Endothelial cell of umbilical vein (primary cell): ENCODE results near the gene TGDS. TPM values are rescaled to one million over a fixed set of nuclear protein-coding genes. Genes with fewer than 3 reads are reported as not detected.

Experiments used
- BruUV-seq: library from RNA; stranded (reverse); fragments of 400-500 nt; replicated peaks from 2 replicates; lab custom pipeline; 2021; lab: Mats Ljungman, UMichigan
- CTCF ChIA-PET: fragments of 300-600, 350-600 bp; sonication (Branson Sonifier 250); formaldehyde crosslinking; loops from one replicate; lab custom pipeline; 2021; ENCODE audit warnings: antibody characterized with exemption, inconsistent platforms; lab: Charles Lee
- POLR2A ChIA-PET: fragments of 300-600, 350-600 bp; sonication (Branson Sonifier 250); formaldehyde crosslinking; loops from one replicate; lab custom pipeline; 2021; ENCODE audit warnings: antibody characterized with exemption, inconsistent platforms; lab: Charles Lee
- DNase-seq: peaks from one replicate; pipeline ENCODE4 v3.0.0-alpha.2; 2011; ENCODE audit warnings: low read depth, low spot score
- FAIRE-seq: peaks from 2 replicates; lab custom pipeline; 2011; peaks lifted over from hg19 to GRCh38; lab: Jason Lieb, UNC
- H2AFZ ChIP-seq: 2 replicates; pipeline ENCODE4 v1.6.0; 2012; ENCODE audit warnings: low read depth, low read length, control low read depth, inconsistent platforms
- H3K27ac ChIP-seq: 2 replicates; pipeline ENCODE4 v1.5.1; 2011; ENCODE audit warnings: low read depth, mild to moderate bottlenecking, control low read depth, low read length, moderate library complexity; ENCODE audit not compliant: insufficient read depth
- H3K27me3 ChIP-seq, 2 experiments: 2 replicates each; pipeline versions ENCODE4 v1.6.0 to v1.6.1; 2011; ENCODE audit warnings: low read length in 2 of 2, mixed read lengths in 1 of 2; ENCODE audit not compliant: control insufficient read depth in 2 of 2, insufficient read depth in 2 of 2
- H3K36me3 ChIP-seq, 2 experiments: 2 replicates in 1 of 2; 3 replicates in 1 of 2; pipeline ENCODE4 v1.5.1; 2011; ENCODE audit warnings: low read length in 2 of 2, mild to moderate bottlenecking in 1 of 2, moderate library complexity in 1 of 2; ENCODE audit not compliant: control insufficient read depth in 2 of 2, insufficient read depth in 2 of 2; ENCODE audit errors: extremely low read depth in 1 of 2
- H3K4me1 ChIP-seq: 3 replicates; pipeline ENCODE4 v1.5.1; 2011; ENCODE audit warnings: mild to moderate bottlenecking, low read length; ENCODE audit not compliant: control insufficient read depth, insufficient read depth; ENCODE audit errors: extremely low read depth
- H3K4me2 ChIP-seq: 2 replicates; pipeline ENCODE4 v1.6.1; 2011; ENCODE audit warnings: low read length, control low read depth, mixed read lengths; ENCODE audit not compliant: insufficient read depth
- H3K4me3 ChIP-seq, 3 experiments: fragments of 200-600 bp in 1 of 3; sonication (generic), shearing (Covaris generic) in 1 of 3; replicated peaks in 1 of 3; 2 replicates each; pipeline ENCODE4 v1.5.1; 2011 to 2016; ENCODE audit warnings: control low read depth in 3 of 3, low read length in 3 of 3, mild to moderate bottlenecking in 2 of 3, inconsistent platforms in 1 of 3, low read depth in 1 of 3, moderate library complexity in 1 of 3; ENCODE audit not compliant: insufficient read depth in 1 of 3
- H3K79me2 ChIP-seq: 2 replicates; pipeline ENCODE4 v1.6.0; 2012; ENCODE audit warnings: low read length, inconsistent platforms; ENCODE audit not compliant: control insufficient read depth, insufficient read depth
- H3K9ac ChIP-seq: replicated peaks from 2 replicates; pipeline ENCODE3; 2011; ENCODE audit warnings: low read length, control low read depth; ENCODE audit not compliant: insufficient read depth; ENCODE audit errors: extremely low read depth
- H3K9me1 ChIP-seq: replicated peaks from 3 replicates; pipeline ENCODE4 v1.6.0; 2011; ENCODE audit warnings: mild to moderate bottlenecking, low read length; ENCODE audit not compliant: control insufficient read depth, insufficient read depth; ENCODE audit errors: extremely low read depth
- H3K9me3 ChIP-seq: replicated peaks from 2 replicates; pipeline ENCODE4 v1.5.1; 2012; ENCODE audit warnings: low read length, inconsistent platforms; ENCODE audit not compliant: control insufficient read depth, insufficient read depth
- H4K20me1 ChIP-seq: replicated peaks from 2 replicates; pipeline ENCODE3; 2011; ENCODE audit warnings: mild to moderate bottlenecking, low read length; ENCODE audit not compliant: control insufficient read depth, insufficient read depth; ENCODE audit errors: extremely low read depth
- EZH2 ChIP-seq: IDR thresholded peaks from 2 replicates; pipeline ENCODE4 v1.6.1; 2012; ENCODE audit warnings: borderline replicate concordance, low read depth, mild to moderate bottlenecking, moderate library complexity, low read length, inconsistent platforms; ENCODE audit not compliant: severe bottlenecking
- FOS ChIP-seq: IDR thresholded peaks from 2 replicates; pipeline ENCODE4 v1.6.1; 2011; ENCODE audit warnings: mild to moderate bottlenecking, low read length, moderate library complexity, borderline replicate concordance; ENCODE audit not compliant: insufficient read depth
- GATA2 ChIP-seq: IDR thresholded peaks from 2 replicates; pipeline ENCODE4 v1.7.0; 2011; ENCODE audit warnings: low read depth, mild to moderate bottlenecking, moderate library complexity, mixed read lengths, low read length; ENCODE audit not compliant: insufficient read length, insufficient read depth
- JUN ChIP-seq: IDR thresholded peaks from 2 replicates; pipeline ENCODE4 v1.6.1; 2011; ENCODE audit warnings: borderline replicate concordance, low read depth; ENCODE audit not compliant: insufficient read length, insufficient read depth
- MAX ChIP-seq: IDR thresholded peaks from 2 replicates; pipeline ENCODE4 v1.6.1; 2011; ENCODE audit not compliant: insufficient read depth, insufficient read length
- MYC ChIP-seq: IDR thresholded peaks from one replicate; pipeline ENCODE4 v1.6.1; 2011; ENCODE audit warnings: mild to moderate bottlenecking, low read depth, low read length
- POLR2A ChIP-seq: IDR thresholded peaks from 2 replicates; pipeline ENCODE4 v1.6.1; 2012; ENCODE audit warnings: low read depth, mild to moderate bottlenecking, control low read depth, low read length
- POLR2AphosphoS5 ChIP-seq: IDR thresholded peaks from 2 replicates; pipeline ENCODE4 v1.6.1; 2012; ENCODE audit warnings: low read depth, mild to moderate bottlenecking, control low read depth, low read length, moderate library complexity; ENCODE audit not compliant: insufficient read depth
- dilution Hi-C: fragments of 300-500 bp; cut with MboI; formaldehyde crosslinking; loops from one replicate; pipeline ENCODE4 v1.15.0; 2019; ENCODE audit warnings: low sequenced_read_pairs; ENCODE audit not compliant: extremely low pct_ligation_motif_present
- intact Hi-C: fragments of 100-400 bp; cut with micrococcal nuclease; formaldehyde crosslinking; loops from one replicate; pipeline ENCODE4 v1.10.0; 2022
- polyA plus RNA-seq, 4 experiments: library from polyadenylated mRNA; depleted of rRNA in 3 of 4; stranded (reverse) in 3 of 4; unstranded in 1 of 4; fragments of >200 nt; gene quantifications; 2 replicates each; pipeline versions ENCODE4 v1.2.1 to v1.2.3, GENCODE V29; 2011 to 2012; ENCODE audit warnings: missing spikeins in 1 of 4
- total RNA-seq: library from RNA; stranded (reverse); gene quantifications from 2 replicates; pipeline ENCODE4 v1.2.3, GENCODE V29; 2021
- TF ChIP-seq, protein P1 (sequence below), 2 donors: IDR thresholded peaks; 1 replicate in 1 of 2; 2 replicates in 1 of 2; pipeline ENCODE4 v1.5.1; 2011; ENCODE audit warnings: low read length in 2 of 2, mild to moderate bottlenecking in 2 of 2, moderate library complexity in 2 of 2, control low read depth in 1 of 2, inconsistent platforms in 1 of 2, low read depth in 1 of 2; ENCODE audit not compliant: insufficient read depth in 1 of 2; ENCODE audit errors: extremely low read depth in 1 of 2

Gene TGDS
- total and polyA plus RNA-seq, 2 donors (not counting 3 experiments of a cell fraction or from before 2014, with no cell fraction given): 7.3 to 9.3 TPM

DNA sequence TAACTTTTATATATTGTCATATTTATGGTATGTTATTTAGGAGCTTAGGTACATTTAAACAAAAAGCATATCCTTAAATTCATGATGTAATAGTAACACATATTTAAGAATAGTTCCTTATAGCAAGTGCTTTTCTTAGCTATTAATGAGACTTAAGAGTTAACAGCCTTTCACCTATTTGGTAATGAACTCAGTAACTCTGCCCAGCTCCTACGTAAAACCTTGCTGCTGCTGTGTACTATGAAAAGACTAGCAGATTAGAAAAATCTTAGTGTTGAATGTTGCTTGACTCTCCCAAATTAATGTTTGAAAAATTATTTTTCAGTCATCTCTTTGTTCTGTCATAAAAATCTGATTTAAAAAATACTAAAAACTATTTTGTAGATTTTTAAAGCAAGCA is 12.6 kb upstream of the TGDS start:
- intact Hi-C loops: no loop called here
- no peak overlapping the region for H2AFZ ChIP-seq
- no peaks in the 10 kb centered on the region for H3K4me1 ChIP-seq
- peaks cover 2% of the 10 kb centered on the region for H4K20me1 ChIP-seq
- peaks cover 13% of the 10 kb centered on the region for H3K79me2 ChIP-seq
- no peaks in the 10 kb centered on the region for H3K9me3 ChIP-seq
- no peak overlapping the region for H3K4me2 ChIP-seq
- no peak overlapping the region for H3K27ac ChIP-seq
- ChIA-PET CTCF (interaction anchor here (1.1 to 1.8 kb wide), 4 partner anchors 9 to 173 kb away, joined by 3 to 8 read pairs (median 4); partner anchors contain the start of gene TGDS), POLR2A (no interaction called here)
- peaks cover 5 to 13% of the 10 kb centered on the region in 2 experiments for H3K36me3 ChIP-seq
- BruUV-seq: no TSS peak
- no peaks in the 10 kb centered on the region for H3K9me1 ChIP-seq
- FAIRE-seq (no peak), DNase-seq (no peak)
- no peak overlapping the region for H3K4me3 ChIP-seq
- no peaks in the 10 kb centered on the region for H3K27me3 ChIP-seq
- TF ChIP-seq JUN (no peak), MAX (no peak), FOS (no peak), POLR2A (no peak)
- H3K9ac ChIP-seq: no peak overlapping the region
- dilution Hi-C loops: no loop called here

- FAIRE-seq: no peak
- Histone ChIP-seq H3K79me2 (peaks cover 18% of the 10 kb centered on the region), H3K4me1 (peaks cover 3% of the 10 kb centered on the region)
Observed at GRCh38 chr13:94607939-94608338, 12.0 kb upstream of the TGDS start.

More at GRCh38 chr13:94607939-94608338, 12.0 kb upstream of the TGDS start:
- no peak overlapping the region for H3K9ac ChIP-seq
- TF ChIP-seq MAX (no peak), POLR2A (no peak), EZH2 (no peak), GATA2 (no peak), JUN (no peak), FOS (no peak), MYC (no peak), POLR2AphosphoS5 (no peak)
- TF ChIP-seq, protein P1, sequence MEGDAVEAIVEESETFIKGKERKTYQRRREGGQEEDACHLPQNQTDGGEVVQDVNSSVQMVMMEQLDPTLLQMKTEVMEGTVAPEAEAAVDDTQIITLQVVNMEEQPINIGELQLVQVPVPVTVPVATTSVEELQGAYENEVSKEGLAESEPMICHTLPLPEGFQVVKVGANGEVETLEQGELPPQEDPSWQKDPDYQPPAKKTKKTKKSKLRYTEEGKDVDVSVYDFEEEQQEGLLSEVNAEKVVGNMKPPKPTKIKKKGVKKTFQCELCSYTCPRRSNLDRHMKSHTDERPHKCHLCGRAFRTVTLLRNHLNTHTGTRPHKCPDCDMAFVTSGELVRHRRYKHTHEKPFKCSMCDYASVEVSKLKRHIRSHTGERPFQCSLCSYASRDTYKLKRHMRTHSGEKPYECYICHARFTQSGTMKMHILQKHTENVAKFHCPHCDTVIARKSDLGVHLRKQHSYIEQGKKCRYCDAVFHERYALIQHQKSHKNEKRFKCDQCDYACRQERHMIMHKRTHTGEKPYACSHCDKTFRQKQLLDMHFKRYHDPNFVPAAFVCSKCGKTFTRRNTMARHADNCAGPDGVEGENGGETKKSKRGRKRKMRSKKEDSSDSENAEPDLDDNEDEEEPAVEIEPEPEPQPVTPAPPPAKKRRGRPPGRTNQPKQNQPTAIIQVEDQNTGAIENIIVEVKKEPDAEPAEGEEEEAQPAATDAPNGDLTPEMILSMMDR (IDR thresholded peaks at IDR 0.05; ENCODE audit: extremely low read depth in 1 of 2, insufficient read depth in 1 of 2, low read depth in 1 of 2, low read length in 2 of 2): no peak
- H3K27ac ChIP-seq: no peak overlapping the region
- ChIA-PET POLR2A (no interaction called here), CTCF (interaction anchor here (1.5 to 1.8 kb wide), 2 partner anchors 10 to 12 kb away, joined by 4 to 8 read pairs; no protein-coding TSS in a partner anchor)
- peaks cover 2% of the 10 kb centered on the region for H4K20me1 ChIP-seq
- no peaks in the 10 kb centered on the region for H3K9me3 ChIP-seq
- no peaks in the 10 kb centered on the region for H3K27me3 ChIP-seq
- intact Hi-C loops: no loop called here
- H3K9me1 ChIP-seq: no peaks in the 10 kb centered on the region
- no TSS peak for BruUV-seq
- no peak overlapping the region for H3K4me3 ChIP-seq
- peaks cover 5 to 13% of the 10 kb centered on the region in 2 experiments for H3K36me3 ChIP-seq
- dilution Hi-C loops: no loop called here
- no peak overlapping the region for H3K4me2 ChIP-seq
- no peak for DNase-seq
- H2AFZ ChIP-seq: no peak overlapping the region
